Right atrium auricular region (tissue), 2 donors: ENCODE measurements around the gene UQCC2. TPM values are rescaled to one million over a fixed set of nuclear protein-coding genes. Genes with fewer than 3 reads are reported as not detected.

Source experiments
- DNase-seq: peaks from one replicate; pipeline ENCODE4 v3.0.0-alpha.2; 2019; ENCODE audit warnings: low spot score
- H3K27ac ChIP-seq, 2 donors: fragments of 200-600 bp; sonication (generic); 1 replicate in 1 of 2; 2 replicates in 1 of 2; pipeline ENCODE4 v1.5.1; 2016 to 2019
- H3K27me3 ChIP-seq, 2 donors: fragments of 200-600 bp; sonication (generic); one replicate each; pipeline versions ENCODE4 v1.5.1 to v1.6.0; 2017 to 2019
- H3K36me3 ChIP-seq: fragments of 200-600 bp; sonication (generic); one replicate; pipeline ENCODE4 v1.5.1; 2016
- H3K4me1 ChIP-seq, 2 donors: fragments of 200-600 bp; sonication (generic); one replicate each; pipeline versions ENCODE4 v1.5.1 to v1.6.0; 2017 to 2019
- H3K4me3 ChIP-seq, 2 donors: fragments of 200-600 bp; sonication (generic); 1 replicate in 1 of 2; 2 replicates in 1 of 2; pipeline ENCODE4 v1.5.1; 2017 to 2019; ENCODE audit warnings: mild to moderate bottlenecking in 1 of 2, moderate library complexity in 1 of 2
- H3K9me3 ChIP-seq, 2 donors: fragments of 200-600 bp; sonication (generic); one replicate each; pipeline ENCODE4 v1.5.1; 2019
- CTCF ChIP-seq, 2 donors: fragments of 200-600 bp; sonication (generic); IDR thresholded peaks; one replicate each; pipeline ENCODE4 v1.5.1; 2019; ENCODE audit warnings: antibody characterized with exemption in 2 of 2
- total RNA-seq, 2 donors: library from RNA; depleted of rRNA; stranded (reverse); fragments of >200 nt; gene quantifications; one replicate each; pipeline ENCODE4 v1.1.0, GENCODE V29; 2016

UQCC2 gene
- total RNA-seq, 2 donors from 2014 or later: 69.1 to 143 TPM

DNA sequence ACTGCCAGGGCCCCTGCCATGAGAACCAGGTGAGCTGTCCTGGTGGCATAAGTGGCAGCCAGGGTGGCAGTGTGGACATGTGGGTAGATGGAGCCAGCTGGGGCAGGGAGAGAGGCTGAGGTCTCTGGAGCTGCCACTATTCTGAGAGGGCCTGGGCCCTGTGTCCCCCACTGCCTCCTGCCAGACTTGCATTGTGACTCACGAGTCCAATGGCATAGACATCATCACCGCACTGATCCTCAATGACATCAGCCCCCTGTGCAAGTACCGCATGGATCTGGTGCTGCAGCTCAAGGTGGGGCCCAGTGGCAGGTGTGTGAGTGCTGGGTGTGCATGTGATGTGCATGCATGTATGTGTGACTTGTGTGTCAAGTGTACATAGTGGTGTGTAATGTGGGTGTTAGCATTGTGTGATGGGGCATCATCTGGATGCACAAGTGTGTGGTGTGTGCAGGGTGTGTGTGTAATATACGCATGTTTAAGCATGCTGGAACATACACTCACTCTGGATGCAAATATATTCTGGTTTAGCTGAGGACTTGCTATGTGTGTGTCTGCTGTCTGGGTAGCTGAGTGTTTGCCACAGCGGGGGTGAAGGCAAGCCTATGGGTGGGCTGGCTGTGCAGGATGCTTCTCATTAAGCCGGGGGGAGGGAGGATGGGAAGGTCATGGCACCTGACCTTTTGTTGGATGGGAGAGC, 25.1 kb downstream of the UQCC2 start:
- no peak for DNase-seq
- Histone ChIP-seq H3K4me1 (peaks cover 0 to 12% of the 10 kb centered on the region in 2 donors), H3K36me3 (peaks cover 53% of the 10 kb centered on the region), H3K4me3 (no peak overlapping the region), H3K27me3 (no peaks in the 10 kb centered on the region), H3K9me3 (no peaks in the 10 kb centered on the region), H3K27ac (no peak overlapping the region)
- no peak for TF ChIP-seq CTCF (IDR thresholded peaks at IDR 0.05)

DNA sequence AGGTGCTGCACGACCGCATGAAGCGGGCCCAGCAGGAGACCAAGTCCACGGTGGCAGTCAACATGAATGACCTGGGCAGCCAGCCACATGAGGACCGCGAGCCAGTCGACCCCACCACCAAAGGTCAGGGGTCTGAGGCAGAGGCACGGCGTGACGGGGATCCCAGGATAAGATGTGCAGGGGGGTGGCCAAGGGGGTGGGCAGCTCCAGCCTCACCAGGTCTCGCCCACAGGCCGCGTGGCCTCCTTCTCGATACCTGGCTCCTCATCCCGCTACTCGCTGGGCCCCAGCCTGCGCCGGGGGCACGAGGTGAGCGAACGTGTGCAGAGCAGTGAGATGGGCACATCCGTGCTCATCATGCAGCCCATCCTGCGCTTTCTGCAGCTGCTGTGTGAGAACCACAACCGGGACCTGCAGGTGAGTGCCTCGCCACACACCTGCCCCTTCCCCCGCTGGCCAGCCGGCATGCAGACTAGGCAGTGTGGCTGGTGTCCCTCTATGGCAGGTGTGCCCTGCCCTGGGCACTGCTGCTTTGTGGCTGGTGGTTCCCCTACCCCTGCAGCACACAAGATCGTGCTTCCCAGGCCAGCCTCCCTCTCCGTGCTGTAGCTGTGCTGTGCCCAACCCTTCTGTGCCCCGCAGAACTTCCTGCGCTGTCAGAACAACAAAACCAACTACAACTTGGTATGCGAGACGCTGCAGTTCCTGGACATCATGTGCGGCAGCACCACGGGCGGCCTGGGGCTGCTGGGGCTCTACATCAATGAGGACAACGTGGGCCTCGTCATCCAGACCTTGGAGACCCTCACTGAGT, 25.9 kb downstream of the UQCC2 start:
- Histone ChIP-seq H3K27me3 (no peaks in the 10 kb centered on the region), H3K4me1 (peaks cover 0 to 8% of the 10 kb centered on the region in 2 donors), H3K4me3 (no peak overlapping the region), H3K36me3 (peaks cover 45% of the 10 kb centered on the region), H3K27ac (no peak overlapping the region), H3K9me3 (no peaks in the 10 kb centered on the region)
- DNase-seq: no peak
- TF ChIP-seq CTCF (IDR thresholded peaks at IDR 0.05): no peak

DNA sequence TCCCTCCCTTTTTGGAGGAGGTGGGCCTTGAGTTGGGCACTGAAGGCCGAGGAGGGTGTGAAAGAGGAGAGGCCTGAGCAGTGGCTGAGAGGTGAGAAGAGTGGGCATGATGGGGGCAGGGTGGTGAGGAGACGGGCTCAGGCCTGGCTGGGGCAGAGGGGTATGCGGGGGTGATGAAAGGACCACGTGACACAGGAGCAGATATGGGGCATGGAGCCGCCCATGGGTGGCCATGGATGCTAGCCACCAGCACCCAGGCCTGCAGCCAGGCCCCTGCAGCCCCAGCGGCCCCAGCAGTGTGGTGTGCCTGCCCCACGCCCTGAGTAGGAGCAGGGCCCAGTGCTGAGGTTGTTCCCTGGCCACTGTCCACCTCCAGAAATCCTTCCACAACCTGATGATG, 26.5 kb downstream of the UQCC2 start:
- H3K9me3 ChIP-seq: no peaks in the 10 kb centered on the region
- H3K27ac ChIP-seq: no peak overlapping the region
- no peak overlapping the region for H3K4me3 ChIP-seq
- TF ChIP-seq CTCF (IDR thresholded peaks at IDR 0.05): no peak
- peaks cover 0 to 1% of the 10 kb centered on the region in 2 donors for H3K4me1 ChIP-seq
- H3K36me3 ChIP-seq: peaks cover 45% of the 10 kb centered on the region
- no peak for DNase-seq
- no peaks in the 10 kb centered on the region for H3K27me3 ChIP-seq

DNA sequence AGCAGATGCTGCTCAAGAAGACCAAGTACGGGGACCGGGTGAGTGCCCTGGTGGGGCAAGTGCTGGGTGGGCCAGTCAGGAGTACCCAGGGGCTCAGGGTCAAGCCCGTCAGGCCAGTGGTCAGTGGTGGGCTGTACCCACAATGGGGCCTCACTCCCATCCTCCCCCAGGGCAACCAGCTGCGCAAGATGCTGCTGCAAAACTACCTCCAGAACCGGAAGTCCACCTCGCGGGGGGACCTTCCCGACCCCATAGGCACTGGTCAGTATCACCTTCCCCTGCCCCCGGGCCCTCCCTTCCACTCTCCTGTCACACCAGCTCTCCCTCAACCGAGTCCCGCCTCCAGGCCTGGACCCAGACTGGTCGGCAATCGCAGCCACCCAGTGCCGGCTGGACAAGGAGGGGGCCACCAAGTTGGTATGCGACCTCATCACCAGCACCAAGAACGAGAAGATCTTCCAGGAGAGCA, 27.0 kb downstream of the UQCC2 start:
- no peak for TF ChIP-seq CTCF (IDR thresholded peaks at IDR 0.05)
- no peak overlapping the region for H3K27ac ChIP-seq
- no peak overlapping the region for H3K4me3 ChIP-seq
- no peaks in the 10 kb centered on the region for H3K27me3 ChIP-seq
- no peak for DNase-seq
- no peaks in the 10 kb centered on the region for H3K4me1 ChIP-seq
- peaks cover 45% of the 10 kb centered on the region for H3K36me3 ChIP-seq
- H3K9me3 ChIP-seq: no peaks in the 10 kb centered on the region

- H3K27me3 ChIP-seq: no peaks in the 10 kb centered on the region
- H3K27ac ChIP-seq: no peak overlapping the region
- TF ChIP-seq CTCF (IDR thresholded peaks at IDR 0.05): no peak
Measured at GRCh38 chr6:33683576-33684427, 27.7 kb downstream of the UQCC2 start.

More at GRCh38 chr6:33683576-33684427, 27.7 kb downstream of the UQCC2 start:
- DNase-seq: no peak
- Histone ChIP-seq H3K36me3 (peaks cover 42% of the 10 kb centered on the region), H3K4me1 (no peaks in the 10 kb centered on the region), H3K4me3 (no peak overlapping the region), H3K9me3 (no peaks in the 10 kb centered on the region)
